K562 (cell line): ENCODE data around the gene RNU11. TPM values are rescaled to one million over a fixed set of nuclear protein-coding genes. Genes with fewer than 3 reads are reported as not detected.

Experiments
- ARID2 ChIP-seq: fragments of 450-650 bp; IDR thresholded peaks from 2 replicates; pipeline ENCODE4 v1.6.1; 2017; ENCODE audit warnings: antibody characterized with exemption, mild to moderate bottlenecking
- ATF2 ChIP-seq: sonication (generic); formaldehyde crosslinking; IDR thresholded peaks from 2 replicates; pipeline ENCODE4 v1.8.1; 2022; ENCODE audit warnings: missing genetic modification reagents
- ATF6 ChIP-seq: sonication (generic); formaldehyde crosslinking; IDR thresholded peaks from 2 replicates; pipeline ENCODE4 v1.4.0; 2020; ENCODE audit warnings: mild to moderate bottlenecking, missing genetic modification reagents
- CHD2 ChIP-seq: IDR thresholded peaks from 2 replicates; pipeline ENCODE4 v1.6.1; 2011; ENCODE audit warnings: low read depth, low read length
- ETV6 ChIP-seq, 3 experiments: fragments of 150-350 bp in 1 of 3; sonication (generic) in 1 of 3; formaldehyde crosslinking in 1 of 3; IDR thresholded peaks; 2 replicates each; pipeline versions ENCODE4 v1.6.1 to v1.8.0; 2014 to 2022; ENCODE audit warnings: borderline replicate concordance in 2 of 3, low read depth in 2 of 3, antibody characterized with exemption in 1 of 3, low read length in 1 of 3, mild to moderate bottlenecking in 1 of 3, missing genetic modification reagents in 1 of 3
- HDAC3 ChIP-seq: fragments of 450-650 bp; IDR thresholded peaks from 2 replicates; pipeline ENCODE4 v1.6.1; 2018; ENCODE audit warnings: borderline replicate concordance, mild to moderate bottlenecking, moderate library complexity; ENCODE audit not compliant: partially characterized antibody
- HEY1 ChIP-seq: fragments of 250-450 bp; sonication (Bioruptor Pico); IDR thresholded peaks from 2 replicates; pipeline ENCODE4 v1.5.0; 2020; ENCODE audit warnings: mild to moderate bottlenecking, moderate library complexity, borderline replicate concordance
- JUNB ChIP-seq: fragments of 450-650 bp; formaldehyde crosslinking; conservative IDR thresholded peaks from 2 replicates; pipeline ENCODE4 v1.4.0; 2020; ENCODE audit warnings: mild to moderate bottlenecking
- KLF13 ChIP-seq: fragments of 450-650 bp; IDR thresholded peaks from 2 replicates; pipeline ENCODE4 v1.6.1; 2016; ENCODE audit warnings: missing genetic modification characterization, low read depth, mild to moderate bottlenecking, missing compliant biosample characterization, moderate library complexity, borderline replicate concordance
- MAFK ChIP-seq: IDR thresholded peaks from 2 replicates; pipeline ENCODE4 v1.6.1; 2011; ENCODE audit warnings: low read length, improper control_type of control experiment
- NFYB ChIP-seq: IDR thresholded peaks from 2 replicates; pipeline ENCODE4 v1.6.1; 2011; ENCODE audit warnings: mild to moderate bottlenecking, moderate library complexity; ENCODE audit not compliant: insufficient read length; ENCODE audit errors: extremely low read depth
- PHTF2 ChIP-seq: fragments of 250-450 bp; sonication (Bioruptor Pico); IDR thresholded peaks from 2 replicates; pipeline ENCODE4 v1.5.0; 2021; ENCODE audit warnings: mild to moderate bottlenecking
- STAT5B ChIP-seq: fragments of 250-450 bp; sonication (Bioruptor Pico); IDR thresholded peaks from 2 replicates; pipeline ENCODE4 v1.8.0; 2021; ENCODE audit warnings: mild to moderate bottlenecking, inconsistent platforms
- TAL1 ChIP-seq: fragments of 450-650 bp; IDR thresholded peaks from 2 replicates; pipeline ENCODE4 v1.6.1; 2016; ENCODE audit warnings: mild to moderate bottlenecking
- USF1 ChIP-seq: sonication (generic); formaldehyde crosslinking; IDR thresholded peaks from 2 replicates; pipeline ENCODE4 v1.9.0; 2022; ENCODE audit warnings: mild to moderate bottlenecking, missing genetic modification reagents
- ZHX1 ChIP-seq: fragments of 150-350 bp; conservative IDR thresholded peaks from 2 replicates; pipeline ENCODE4 v1.6.1; 2014; ENCODE audit warnings: low read length
- ZNF121 ChIP-seq: sonication (generic); formaldehyde crosslinking; conservative IDR thresholded peaks from 2 replicates; pipeline ENCODE4 v1.8.0; 2022; ENCODE audit warnings: missing genetic modification reagents
- ZNF197 ChIP-seq: fragments of 200-800 bp; sonication (Bioruptor generic); IDR thresholded peaks from 2 replicates; pipeline ENCODE4 v1.6.1; 2016; ENCODE audit warnings: low read depth, missing genetic modification characterization, missing compliant biosample characterization
- ZNF253 ChIP-seq: fragments of 250-450 bp; sonication (Bioruptor Pico); conservative IDR thresholded peaks from 2 replicates; pipeline ENCODE4 v1.6.1; 2021; ENCODE audit warnings: mild to moderate bottlenecking
- polyA plus RNA-seq, 8 experiments: library from polyadenylated mRNA; depleted of rRNA in 4 of 8; stranded (reverse) in 5 of 8; unstranded in 3 of 8; fragments of >200 nt; fragmentation: Nextera tagmentation in 2 of 8; fragmentation: Illumina TruSeq in 1 of 8; extraction: Ambion mirVana in 2 of 8; extraction: Trizol in 1 of 8; gene quantifications; 2 replicates each; pipeline versions ENCODE4 v1.2.1 to v1.2.3, GENCODE V29; 2011 to 2014; ENCODE audit warnings: inconsistent platforms in 1 of 8, missing spikeins in 1 of 8
- total RNA-seq, 7 experiments: library from RNA; depleted of rRNA in 6 of 7; stranded (reverse); fragments of >200 nt in 6 of 7; fragmentation: Illumina TruSeq in 2 of 7; extraction: Trizol in 2 of 7; gene quantifications; 2 replicates each; pipeline versions ENCODE4 v1.2.1 to v1.2.3, GENCODE V29; 2011 to 2021; ENCODE audit warnings: low replicate concordance in 1 of 7

Gene RNU11
- total and polyA plus RNA-seq, 9 of the 15 experiments (the other 6 are each of a cell fraction or from before 2014, with no cell fraction given) = not detected

- no peak for TF ChIP-seq ATF2 (CRISPR knock-in tag)
- no peak for TF ChIP-seq JUNB (CRISPR knock-in tag)
- no peak for TF ChIP-seq ZNF253
- no peak for TF ChIP-seq NFYB
- TF ChIP-seq CHD2 = peak; percentile 40; the same call in 1 of the 2 replicates
- no peak for TF ChIP-seq HEY1 (CRISPR knock-in tag)
- peak; percentile 95 for TF ChIP-seq USF1 (CRISPR knock-in tag)
- TF ChIP-seq MAFK = peak; percentile 42
- no peak for TF ChIP-seq PHTF2 (CRISPR knock-in tag)
- TF ChIP-seq ATF6 (CRISPR knock-in tag) = peak; percentile 73
- peak; percentile 35; the same call in 1 of the 2 replicates for TF ChIP-seq KLF13 (tag)
- TF ChIP-seq ZHX1 = 0 out of 2 replicates have a peak, but pooled peaks have one; percentile 9
- no peak for TF ChIP-seq TAL1
- TF ChIP-seq ARID2 = no peak; the same call in 1 of the 2 replicates
- no peak for TF ChIP-seq ZNF197 (CRISPR knock-in tag)
- no peak for TF ChIP-seq STAT5B (CRISPR knock-in tag)
- no peak for TF ChIP-seq ZNF121 (CRISPR knock-in tag)
- peak; percentile 94 to 98 for TF ChIP-seq ETV6 (IDR thresholded peaks at IDR 0.05; ENCODE audit: borderline replicate concordance in 1 of 2, low read depth in 2 of 2, low read length in 1 of 2)
- TF ChIP-seq ETV6 (CRISPR knock-in tag; IDR thresholded peaks at IDR 0.05; ENCODE audit: borderline replicate concordance) = peak; percentile 86
- peak; percentile 23 for TF ChIP-seq HDAC3
These were observed 5.4 kb upstream of the RNU11 start, which contains the start of gene TAF12 (continued) for GRCh38 chr1:28642847-28643635.
